Neural cell (in vitro differentiated cells): Measurements from ENCODE around the gene COL24A1. TPM values are rescaled to one million over a fixed set of nuclear protein-coding genes. Genes with fewer than 3 reads are reported as not detected.

Source experiments
- H2AFZ ChIP-seq: fragments of 200-600, 300-800 bp; sonication (generic), shearing (Covaris generic); 2 replicates; pipeline ENCODE4 v1.6.0; 2014; ENCODE audit warnings: low read depth, mild to moderate bottlenecking, antibody characterized with exemption, low read length, moderate library complexity
- H3F3A ChIP-seq: fragments of 200-600 bp; shearing (Covaris generic); 2 replicates; pipeline ENCODE4 v1.6.1; 2016; ENCODE audit warnings: mild to moderate bottlenecking, moderate library complexity, mixed read lengths, antibody characterized with exemption, low read length; ENCODE audit not compliant: insufficient read depth, poor library complexity, severe bottlenecking
- H3K27ac ChIP-seq: fragments of 200-600, 300-800 bp; sonication (generic), shearing (Covaris generic); 2 replicates; pipeline ENCODE4 v1.5.1; 2014; ENCODE audit warnings: mild to moderate bottlenecking, low read length, moderate library complexity
- H3K27me3 ChIP-seq: fragments of 300-800, 200-600 bp; sonication (generic), shearing (Covaris generic); 2 replicates; pipeline ENCODE4 v1.6.0; 2014; ENCODE audit warnings: mild to moderate bottlenecking, low read depth, low read length, moderate library complexity; ENCODE audit not compliant: insufficient read depth
- H3K36me3 ChIP-seq: fragments of 300-800, 200-600 bp; sonication (generic), shearing (Covaris generic); 2 replicates; pipeline ENCODE4 v1.5.1; 2014; ENCODE audit warnings: mild to moderate bottlenecking, antibody characterized with exemption, low read length, moderate library complexity; ENCODE audit not compliant: insufficient read depth
- H3K4me2 ChIP-seq: fragments of 300-800, 200-600 bp; sonication (generic), shearing (Covaris generic); 2 replicates; pipeline ENCODE4 v1.6.0; 2014; ENCODE audit warnings: mild to moderate bottlenecking, low read length
- H3K4me3 ChIP-seq: fragments of 300-800, 200-600 bp; sonication (generic), shearing (Covaris generic); 2 replicates; pipeline ENCODE4 v1.5.1; 2014; ENCODE audit warnings: mild to moderate bottlenecking, low read length, moderate library complexity
- H3K79me2 ChIP-seq: fragments of 200-600 bp; shearing (Covaris generic); replicated peaks from 2 replicates; pipeline ENCODE4 v1.6.0; 2014; ENCODE audit warnings: mild to moderate bottlenecking, low read length, moderate library complexity; ENCODE audit not compliant: insufficient read depth
- H3K9ac ChIP-seq: fragments of 300-800, 200-600 bp; sonication (generic), shearing (Covaris generic); 2 replicates; pipeline ENCODE4 v1.6.1; 2016; ENCODE audit warnings: mild to moderate bottlenecking, low read length, mixed read lengths
- H3K9me2 ChIP-seq: fragments of 200-600 bp; shearing (Covaris generic); 2 replicates; pipeline ENCODE4 v1.6.1; 2016; ENCODE audit warnings: mild to moderate bottlenecking, low read length, mixed read lengths; ENCODE audit not compliant: insufficient read depth
- H3K9me3 ChIP-seq: fragments of 200-600, 300-800 bp; sonication (generic), shearing (Covaris generic); 2 replicates; pipeline ENCODE4 v1.6.1; 2016; ENCODE audit warnings: mild to moderate bottlenecking, mixed run types, low read length, moderate library complexity, mixed read lengths
- H4K20me1 ChIP-seq: fragments of 200-600 bp; shearing (Covaris generic); 2 replicates; pipeline ENCODE4 v1.6.1; 2016; ENCODE audit warnings: mild to moderate bottlenecking, mixed run types; ENCODE audit not compliant: insufficient read depth
- EP300 ChIP-seq: fragments of 450-650 bp; conservative IDR thresholded peaks from 2 replicates; pipeline ENCODE4 v1.6.1; 2014; ENCODE audit warnings: antibody characterized with exemption, mild to moderate bottlenecking, moderate library complexity; ENCODE audit not compliant: poor library complexity, severe bottlenecking
- EZH2 ChIP-seq: fragments of 200-600, 300-800 bp; shearing (Covaris generic), sonication (generic); IDR thresholded peaks from 2 replicates; pipeline ENCODE4 v1.6.1; 2014; ENCODE audit warnings: antibody characterized with exemption, low read length, borderline replicate concordance, mild to moderate bottlenecking; ENCODE audit not compliant: insufficient read depth, poor library complexity, severe bottlenecking
- POLR2AphosphoS5 ChIP-seq: IDR thresholded peaks from 2 replicates; pipeline ENCODE4 v1.6.1; 2012
- RAD21 ChIP-seq: fragments of 450-650 bp; conservative IDR thresholded peaks from 2 replicates; pipeline ENCODE4 v1.6.1; 2014; ENCODE audit warnings: antibody characterized with exemption, mild to moderate bottlenecking, moderate library complexity
- REST ChIP-seq: IDR thresholded peaks from 2 replicates; pipeline ENCODE4 v1.6.1; 2012; ENCODE audit warnings: borderline replicate concordance
- SMC3 ChIP-seq: fragments of 450-650 bp; conservative IDR thresholded peaks from 2 replicates; pipeline ENCODE4 v1.6.1; 2014; ENCODE audit warnings: antibody characterized with exemption, mild to moderate bottlenecking, moderate library complexity; ENCODE audit not compliant: poor library complexity
- TAF1 ChIP-seq: IDR thresholded peaks from 2 replicates; pipeline ENCODE4 v1.6.1; 2012; ENCODE audit warnings: low read depth
- polyA plus RNA-seq: library from polyadenylated mRNA; depleted of rRNA; stranded (reverse); fragments of >200 nt; gene quantifications from 2 replicates; pipeline ENCODE4 v1.2.3, GENCODE V29; 2014
- TF ChIP-seq, protein P1 (sequence below): fragments of 450-650 bp; IDR thresholded peaks from 2 replicates; pipeline ENCODE4 v1.5.1; 2014; ENCODE audit warnings: antibody characterized with exemption, mild to moderate bottlenecking, moderate library complexity; ENCODE audit not compliant: poor library complexity, severe bottlenecking

Gene COL24A1
- polyA plus RNA-seq, 1 donor from 2014 or later = 0.19 TPM

- H3K27me3 ChIP-seq = no peaks in the 10 kb centered on the region
- no peaks in the 10 kb centered on the region for H3K9me3 ChIP-seq
- H4K20me1 ChIP-seq = no peaks in the 10 kb centered on the region
- H3K9me2 ChIP-seq = no peaks in the 10 kb centered on the region
- H3K36me3 ChIP-seq = no peaks in the 10 kb centered on the region
- no peaks in the 10 kb centered on the region for H3F3A ChIP-seq
- H3K4me3 ChIP-seq = no peak overlapping the region
- H3K4me2 ChIP-seq = no peak overlapping the region
- no peak overlapping the region for H2AFZ ChIP-seq
- no peak overlapping the region for H3K9ac ChIP-seq
- TF ChIP-seq TAF1 (no peak), RAD21 (no peak)
- H3K79me2 ChIP-seq = no peaks in the 10 kb centered on the region
- H3K27ac ChIP-seq = no peak overlapping the region
Measured at GRCh38 chr1:85806236-85806965, 350.2 kb downstream of the COL24A1 start.

GRCh38 chr1:85801520-85801919 lies 355.1 kb downstream of the COL24A1 start:
- no peaks in the 10 kb centered on the region for H3K9me2 ChIP-seq
- no peak overlapping the region for H3K4me2 ChIP-seq
- no peaks in the 10 kb centered on the region for H3F3A ChIP-seq
- TF ChIP-seq POLR2AphosphoS5 (no peak), TAF1 (no peak), EZH2 (no peak), EP300 (no peak), SMC3 (no peak), REST (no peak)
- TF ChIP-seq, protein P1, sequence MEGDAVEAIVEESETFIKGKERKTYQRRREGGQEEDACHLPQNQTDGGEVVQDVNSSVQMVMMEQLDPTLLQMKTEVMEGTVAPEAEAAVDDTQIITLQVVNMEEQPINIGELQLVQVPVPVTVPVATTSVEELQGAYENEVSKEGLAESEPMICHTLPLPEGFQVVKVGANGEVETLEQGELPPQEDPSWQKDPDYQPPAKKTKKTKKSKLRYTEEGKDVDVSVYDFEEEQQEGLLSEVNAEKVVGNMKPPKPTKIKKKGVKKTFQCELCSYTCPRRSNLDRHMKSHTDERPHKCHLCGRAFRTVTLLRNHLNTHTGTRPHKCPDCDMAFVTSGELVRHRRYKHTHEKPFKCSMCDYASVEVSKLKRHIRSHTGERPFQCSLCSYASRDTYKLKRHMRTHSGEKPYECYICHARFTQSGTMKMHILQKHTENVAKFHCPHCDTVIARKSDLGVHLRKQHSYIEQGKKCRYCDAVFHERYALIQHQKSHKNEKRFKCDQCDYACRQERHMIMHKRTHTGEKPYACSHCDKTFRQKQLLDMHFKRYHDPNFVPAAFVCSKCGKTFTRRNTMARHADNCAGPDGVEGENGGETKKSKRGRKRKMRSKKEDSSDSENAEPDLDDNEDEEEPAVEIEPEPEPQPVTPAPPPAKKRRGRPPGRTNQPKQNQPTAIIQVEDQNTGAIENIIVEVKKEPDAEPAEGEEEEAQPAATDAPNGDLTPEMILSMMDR = no peak
- no peak overlapping the region for H3K4me3 ChIP-seq
- no peak overlapping the region for H3K27ac ChIP-seq
- H3K79me2 ChIP-seq = no peaks in the 10 kb centered on the region
- no peaks in the 10 kb centered on the region for H3K36me3 ChIP-seq
- H4K20me1 ChIP-seq = no peaks in the 10 kb centered on the region
- H3K9me3 ChIP-seq = no peaks in the 10 kb centered on the region
- no peak overlapping the region for H3K9ac ChIP-seq
- no peak overlapping the region for H2AFZ ChIP-seq
- H3K27me3 ChIP-seq = no peaks in the 10 kb centered on the region

DNA sequence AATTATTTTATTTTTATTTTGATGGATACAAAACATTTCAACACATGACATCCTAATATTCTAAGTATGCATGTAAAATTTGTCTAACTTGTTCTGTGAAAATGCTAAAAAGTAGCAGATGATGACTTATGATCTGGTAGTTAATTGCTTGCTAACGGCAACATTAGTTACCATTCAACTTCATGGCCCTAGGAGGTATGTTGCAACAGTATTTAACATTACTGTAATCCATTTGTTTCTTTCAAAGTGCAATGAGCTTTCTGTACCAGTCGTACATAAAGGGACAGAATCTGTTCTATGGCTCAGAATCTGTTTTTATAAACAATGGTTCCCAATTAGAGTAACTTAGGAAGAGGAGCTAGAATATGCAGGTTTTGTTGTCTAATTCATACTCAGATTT lies 356.8 kb downstream of the COL24A1 start:
- Histone ChIP-seq H3K79me2 (no peaks in the 10 kb centered on the region), H3K9me2 (no peaks in the 10 kb centered on the region), H3F3A (no peaks in the 10 kb centered on the region), H3K36me3 (no peaks in the 10 kb centered on the region), H2AFZ (no peak overlapping the region), H3K9me3 (no peaks in the 10 kb centered on the region), H3K4me3 (no peak overlapping the region), H3K9ac (no peak overlapping the region), H3K4me2 (no peak overlapping the region), H4K20me1 (no peaks in the 10 kb centered on the region), H3K27ac (no peak overlapping the region), H3K27me3 (no peaks in the 10 kb centered on the region)
- TF ChIP-seq RAD21 = no peak
- TF ChIP-seq EZH2 = no peak
- no peak for TF ChIP-seq SMC3
